ENCODE data around the gene PODNL1. TPM values are rescaled to one million over a fixed set of nuclear protein-coding genes. Genes with fewer than 3 reads are reported as not detected.
A peak's percentile ranks its signal among the peaks of the same experiment; 100 is the strongest.

PODNL1 gene
- total and polyA plus RNA-seq, 2 of the 13 experiments (the other 11 are each of a cell fraction or from before 2014, with no cell fraction given): 0.18 TPM; not detected in 1

DNA sequence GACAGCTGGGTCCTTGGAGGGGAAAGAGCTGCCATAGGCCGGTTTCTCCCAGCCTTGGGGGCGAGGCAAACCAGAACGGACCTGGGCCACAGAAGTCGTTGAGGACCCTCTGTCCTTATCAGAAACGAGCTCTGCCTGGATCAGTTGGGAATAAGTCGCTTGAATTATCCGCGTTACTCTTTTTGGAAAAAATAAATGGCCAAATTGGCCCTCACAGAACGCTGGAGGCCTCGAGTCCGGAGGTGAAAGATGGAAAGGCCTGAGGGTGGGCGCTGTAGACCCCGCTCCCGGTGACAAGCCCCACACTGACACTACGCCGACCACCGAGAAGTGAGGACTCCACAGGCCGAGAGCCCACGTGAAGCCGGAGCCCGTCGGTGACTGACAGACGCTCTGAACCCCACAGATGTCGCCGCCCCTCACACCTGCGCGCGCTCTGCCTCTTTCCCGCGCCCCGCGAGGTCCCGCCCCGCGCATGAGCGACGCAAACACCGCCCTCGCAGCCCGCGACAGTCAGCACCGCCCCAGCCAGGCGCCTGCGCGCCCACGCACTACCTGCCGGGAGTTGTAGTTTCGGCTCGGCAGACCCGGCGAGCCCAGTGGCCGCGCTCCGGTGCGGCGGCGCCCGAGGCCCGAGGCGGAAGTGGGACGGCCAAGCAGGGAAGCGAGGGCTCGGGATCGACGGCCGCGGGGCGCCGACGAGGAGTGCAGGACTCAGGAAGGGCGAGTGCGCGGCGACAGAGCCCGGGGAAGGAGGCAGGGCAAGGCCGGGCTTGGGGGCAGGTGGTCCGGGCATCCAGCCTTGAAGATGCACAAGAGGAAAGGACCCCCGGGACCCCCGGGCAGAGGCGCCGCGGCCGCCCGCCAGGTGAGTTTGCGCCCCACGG is 32.3 kb downstream of the PODNL1 start, which contains the start of the genes BRME1 and CC2D1A (continued):
- TF ChIP-seq ZNF253 (CRISPR knock-in tag; IDR thresholded peaks at IDR 0.05; ENCODE audit: borderline replicate concordance): no peak
- TF ChIP-seq, protein P1, sequence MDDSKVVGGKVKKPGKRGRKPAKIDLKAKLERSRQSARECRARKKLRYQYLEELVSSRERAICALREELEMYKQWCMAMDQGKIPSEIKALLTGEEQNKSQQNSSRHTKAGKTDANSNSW (CRISPR knock-in tag; IDR thresholded peaks at IDR 0.05; ENCODE audit: borderline replicate concordance): 0 out of 2 replicates have a peak, but pooled peaks have one; percentile 48
- TF ChIP-seq ZNF263 (CRISPR knock-in tag; IDR thresholded peaks at IDR 0.05): peak; percentile 34; the same call in 1 of the 2 replicates
- no peak for TF ChIP-seq KLF6 (CRISPR knock-in tag; IDR thresholded peaks at IDR 0.05)
- TF ChIP-seq ZNF879 (CRISPR knock-in tag; IDR thresholded peaks at IDR 0.05): peak; percentile 94
- TF ChIP-seq MAFF (IDR thresholded peaks at IDR 0.05; ENCODE audit: low read depth, low read length): no peak
- peak; percentile 96 for TF ChIP-seq ATF7-NPFF (CRISPR knock-in tag; IDR thresholded peaks at IDR 0.05; ENCODE audit: low read depth)
- TF ChIP-seq HOXA3 (CRISPR knock-in tag; IDR thresholded peaks at IDR 0.05): peak; percentile 94
- TF ChIP-seq, protein P2, sequence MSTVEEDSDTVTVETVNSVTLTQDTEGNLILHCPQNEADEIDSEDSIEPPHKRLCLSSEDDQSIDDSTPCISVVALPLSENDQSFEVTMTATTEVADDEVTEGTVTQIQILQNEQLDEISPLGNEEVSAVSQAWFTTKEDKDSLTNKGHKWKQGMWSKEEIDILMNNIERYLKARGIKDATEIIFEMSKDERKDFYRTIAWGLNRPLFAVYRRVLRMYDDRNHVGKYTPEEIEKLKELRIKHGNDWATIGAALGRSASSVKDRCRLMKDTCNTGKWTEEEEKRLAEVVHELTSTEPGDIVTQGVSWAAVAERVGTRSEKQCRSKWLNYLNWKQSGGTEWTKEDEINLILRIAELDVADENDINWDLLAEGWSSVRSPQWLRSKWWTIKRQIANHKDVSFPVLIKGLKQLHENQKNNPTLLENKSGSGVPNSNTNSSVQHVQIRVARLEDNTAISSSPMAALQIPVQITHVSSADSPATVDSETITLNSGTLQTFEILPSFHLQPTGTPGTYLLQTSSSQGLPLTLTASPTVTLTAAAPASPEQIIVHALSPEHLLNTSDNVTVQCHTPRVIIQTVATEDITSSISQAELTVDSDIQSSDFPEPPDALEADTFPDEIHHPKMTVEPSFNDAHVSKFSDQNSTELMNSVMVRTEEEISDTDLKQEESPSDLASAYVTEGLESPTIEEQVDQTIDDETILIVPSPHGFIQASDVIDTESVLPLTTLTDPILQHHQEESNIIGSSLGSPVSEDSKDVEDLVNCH (CRISPR knock-in tag; IDR thresholded peaks at IDR 0.05): no peak
- TF ChIP-seq MATR3 (CRISPR knock-in tag; IDR thresholded peaks at IDR 0.05): no peak
- TF ChIP-seq XRCC5 (optimal IDR thresholded peaks at IDR 0.05; ENCODE audit: low read length): no peak
- TF ChIP-seq ELF3 (CRISPR knock-in tag; IDR thresholded peaks at IDR 0.05): peak; percentile 92
- TF ChIP-seq, protein P3, sequence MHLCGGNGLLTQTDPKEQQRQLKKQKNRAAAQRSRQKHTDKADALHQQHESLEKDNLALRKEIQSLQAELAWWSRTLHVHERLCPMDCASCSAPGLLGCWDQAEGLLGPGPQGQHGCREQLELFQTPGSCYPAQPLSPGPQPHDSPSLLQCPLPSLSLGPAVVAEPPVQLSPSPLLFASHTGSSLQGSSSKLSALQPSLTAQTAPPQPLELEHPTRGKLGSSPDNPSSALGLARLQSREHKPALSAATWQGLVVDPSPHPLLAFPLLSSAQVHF (CRISPR knock-in tag; IDR thresholded peaks at IDR 0.05): peak; percentile 64; the same call in 1 of the 2 replicates
- TF ChIP-seq SAP130 (CRISPR knock-in tag; IDR thresholded peaks at IDR 0.05; ENCODE audit: low read depth): peak; percentile 74
- TF ChIP-seq MYC (CRISPR knock-in tag; IDR thresholded peaks at IDR 0.05; ENCODE audit: borderline replicate concordance): peak; percentile 88
- peak; percentile 97 for TF ChIP-seq ZNF709 (CRISPR knock-in tag; IDR thresholded peaks at IDR 0.05)
- no peak for TF ChIP-seq ZNF549 (CRISPR knock-in tag; IDR thresholded peaks at IDR 0.05)
- no peak for TF ChIP-seq FLYWCH1 (CRISPR knock-in tag; IDR thresholded peaks at IDR 0.05)
- no peak for TF ChIP-seq ZNF280D (CRISPR knock-in tag; IDR thresholded peaks at IDR 0.05)
- TF ChIP-seq, protein P4, sequence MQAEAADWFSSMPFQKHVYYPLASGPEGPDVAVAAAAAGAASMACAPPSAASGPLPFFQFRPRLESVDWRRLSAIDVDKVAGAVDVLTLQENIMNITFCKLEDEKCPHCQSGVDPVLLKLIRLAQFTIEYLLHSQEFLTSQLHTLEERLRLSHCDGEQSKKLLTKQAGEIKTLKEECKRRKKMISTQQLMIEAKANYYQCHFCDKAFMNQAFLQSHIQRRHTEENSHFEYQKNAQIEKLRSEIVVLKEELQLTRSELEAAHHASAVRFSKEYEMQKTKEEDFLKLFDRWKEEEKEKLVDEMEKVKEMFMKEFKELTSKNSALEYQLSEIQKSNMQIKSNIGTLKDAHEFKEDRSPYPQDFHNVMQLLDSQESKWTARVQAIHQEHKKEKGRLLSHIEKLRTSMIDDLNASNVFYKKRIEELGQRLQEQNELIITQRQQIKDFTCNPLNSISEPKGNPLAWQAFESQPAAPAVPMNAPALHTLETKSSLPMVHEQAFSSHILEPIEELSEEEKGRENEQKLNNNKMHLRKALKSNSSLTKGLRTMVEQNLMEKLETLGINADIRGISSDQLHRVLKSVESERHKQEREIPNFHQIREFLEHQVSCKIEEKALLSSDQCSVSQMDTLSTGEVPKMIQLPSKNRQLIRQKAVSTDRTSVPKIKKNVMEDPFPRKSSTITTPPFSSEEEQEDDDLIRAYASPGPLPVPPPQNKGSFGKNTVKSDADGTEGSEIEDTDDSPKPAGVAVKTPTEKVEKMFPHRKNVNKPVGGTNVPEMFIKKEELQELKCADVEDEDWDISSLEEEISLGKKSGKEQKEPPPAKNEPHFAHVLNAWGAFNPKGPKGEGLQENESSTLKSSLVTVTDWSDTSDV (CRISPR knock-in tag; IDR thresholded peaks at IDR 0.05): peak; percentile 83
- TF ChIP-seq FOXK2 (IDR thresholded peaks at IDR 0.05): no peak
